ENCODE measurements around the gene PTPN14.

Gene PTPN14

GRCh38 chr1:214360116-214360515, 191.3 kb downstream of the PTPN14 start:
- no peak for DNase-seq

- no peak for DNase-seq
Observed at GRCh38 chr1:214354440-214355148, 196.8 kb downstream of the PTPN14 start.

GRCh38 chr1:214352838-214353237, 198.6 kb downstream of the PTPN14 start:
- no peak for DNase-seq

- DNase-seq = no peak
Observed at GRCh38 chr1:214351551-214352277, 199.7 kb downstream of the PTPN14 start.

GRCh38 chr1:214349781-214350180, 201.6 kb downstream of the PTPN14 start:
- DNase-seq = no peak

GRCh38 chr1:214349008-214349407, 202.4 kb downstream of the PTPN14 start:
- DNase-seq = no peak

- DNase-seq = no peak
Observed at GRCh38 chr1:214344897-214345296, 206.5 kb downstream of the PTPN14 start.

- no peak for DNase-seq
Observed at GRCh38 chr1:214342525-214342924, 208.9 kb downstream of the PTPN14 start.

- DNase-seq = no peak
Observed at GRCh38 chr1:214341932-214342331, 209.5 kb downstream of the PTPN14 start.

GRCh38 chr1:214341459-214341858, 209.9 kb downstream of the PTPN14 start:
- DNase-seq = no peak

- no peak for DNase-seq
Observed at GRCh38 chr1:214338212-214338611, 213.2 kb downstream of the PTPN14 start.

GRCh38 chr1:214337511-214337910, 213.9 kb downstream of the PTPN14 start:
- no peak for DNase-seq

GRCh38 chr1:214337015-214337414, 214.4 kb downstream of the PTPN14 start:
- no peak for DNase-seq

GRCh38 chr1:214335567-214335966, 215.8 kb downstream of the PTPN14 start:
- no peak for DNase-seq

- peak; percentile 18 for DNase-seq
Observed at GRCh38 chr1:214332946-214333798, 218.2 kb downstream of the PTPN14 start.

- peak; percentile 41 for DNase-seq
Observed at GRCh38 chr1:214331827-214332423, 219.5 kb downstream of the PTPN14 start.

GRCh38 chr1:214331180-214331579, 220.2 kb downstream of the PTPN14 start:
- no peak for DNase-seq

- DNase-seq = no peak
Observed at GRCh38 chr1:214330715-214331114, 220.7 kb downstream of the PTPN14 start.

- DNase-seq = no peak
Observed at GRCh38 chr1:214330222-214330621, 221.2 kb downstream of the PTPN14 start.

GRCh38 chr1:214329470-214330220, 221.8 kb downstream of the PTPN14 start:
- DNase-seq = no peak

GRCh38 chr1:214328770-214329469, 222.5 kb downstream of the PTPN14 start:
- peak; percentile 63 for DNase-seq

- no peak for DNase-seq
Observed at GRCh38 chr1:214327514-214327913, 223.9 kb downstream of the PTPN14 start.
